Upper lobe of left lung (tissue), 4 donors: ENCODE results near the gene UTP25.
"Not testable (repeated sequence)": the region's sequence is repeated elsewhere in the genome, so short reads cannot be mapped to it uniquely, and the experiment has no call there.

Experiments
- CTCF ChIP-seq, 6 experiments: fragments of 450-650 bp in 4 of 6; fragments of 200-600 bp in 2 of 6; sonication (generic) in 2 of 6; IDR thresholded peaks; one replicate each; pipeline ENCODE4 v1.5.1; 2016 to 2019; ENCODE audit warnings: antibody characterized with exemption in 6 of 6
- EP300 ChIP-seq, 4 donors: sonication (generic); formaldehyde crosslinking; IDR thresholded peaks; one replicate each; pipeline ENCODE4 v1.5.1; 2017; ENCODE audit warnings: antibody characterized with exemption in 4 of 4, control low read depth in 2 of 4
- POLR2A ChIP-seq, 4 donors: fragments of 450-650 bp; IDR thresholded peaks; one replicate each; pipeline ENCODE4 v1.5.1; 2016 to 2017; ENCODE audit warnings: antibody characterized with exemption in 4 of 4, mild to moderate bottlenecking in 2 of 4
- POLR2AphosphoS5 ChIP-seq, 2 donors: sonication (generic); formaldehyde crosslinking; IDR thresholded peaks; one replicate each; pipeline ENCODE4 v1.5.1; 2017; ENCODE audit warnings: antibody characterized with exemption in 2 of 2

- not testable (repeated sequence) for TF ChIP-seq POLR2A, CTCF, EP300, POLR2AphosphoS5 (IDR thresholded peaks at IDR 0.05)
Measured at GRCh38 chr1:209898271-209898670, 70.5 kb downstream of the UTP25 start.
